Measurements from ENCODE around the gene RBM3.
"Not testable (repeated sequence)": the region's sequence is repeated elsewhere in the genome, so short reads cannot be mapped to it uniquely, and the experiment has no call there.

Gene RBM3

DNA sequence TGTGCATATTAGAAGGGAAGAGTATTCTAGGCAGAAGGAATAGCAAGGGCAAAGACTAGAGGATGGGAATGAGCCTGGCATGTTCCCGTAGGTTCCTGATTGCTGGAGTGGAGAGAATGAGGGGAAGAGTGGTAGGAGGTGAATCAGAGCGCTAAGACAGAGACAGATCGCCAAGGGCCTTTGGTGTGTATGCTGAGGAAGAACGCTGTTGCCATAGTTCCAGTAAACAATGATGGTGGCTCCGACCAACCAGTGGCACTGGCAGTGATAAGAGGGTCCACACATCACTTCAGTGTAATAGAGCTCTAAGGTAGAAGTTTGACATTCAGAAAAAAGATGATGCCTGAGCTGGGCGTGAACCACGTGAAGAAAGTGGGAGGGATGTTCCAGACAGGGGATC, 33.8 kb upstream of the RBM3 start:
- H3K9me2 ChIP-seq (ENCODE audit: low read depth, low read length) = no peaks in the 10 kb centered on the region
- H3K9ac ChIP-seq (ENCODE audit: low read length) = peak overlapping the region; percentile 65
- no peak overlapping the region for H3K27ac ChIP-seq (ENCODE audit: low read depth, low read length, poor library complexity, severe bottlenecking)
- no peak overlapping the region for H2AFZ ChIP-seq (ENCODE audit: low read length)
- peaks cover 17% of the 10 kb centered on the region for H3K4me1 ChIP-seq (ENCODE audit: insufficient read depth, low read length, severe bottlenecking)
- no peaks in the 10 kb centered on the region for H3F3A ChIP-seq (ENCODE audit: insufficient read depth, low read length)
- H3K27me3 ChIP-seq (ENCODE audit: insufficient read depth, low read length) = no peaks in the 10 kb centered on the region
- peak overlapping the region; percentile 68 for H3K4me3 ChIP-seq (ENCODE audit: low read depth, low read length, poor library complexity, severe bottlenecking)
- TF ChIP-seq EZH2 (IDR thresholded peaks at IDR 0.05; ENCODE audit: borderline replicate concordance, low read length) = no peak
- no peaks in the 10 kb centered on the region for H3K79me2 ChIP-seq (ENCODE audit: insufficient read depth, low read length)
- H3K4me2 ChIP-seq (ENCODE audit: low read length) = peak overlapping the region; percentile 88
- H3K9me3 ChIP-seq (ENCODE audit: low read length) = no peaks in the 10 kb centered on the region
- H4K20me1 ChIP-seq (ENCODE audit: insufficient read depth, low read length) = no peaks in the 10 kb centered on the region
- peaks cover 11% of the 10 kb centered on the region; the same call in 1 of the 2 replicates for H3K36me3 ChIP-seq (ENCODE audit: insufficient read depth, low read length)

DNA sequence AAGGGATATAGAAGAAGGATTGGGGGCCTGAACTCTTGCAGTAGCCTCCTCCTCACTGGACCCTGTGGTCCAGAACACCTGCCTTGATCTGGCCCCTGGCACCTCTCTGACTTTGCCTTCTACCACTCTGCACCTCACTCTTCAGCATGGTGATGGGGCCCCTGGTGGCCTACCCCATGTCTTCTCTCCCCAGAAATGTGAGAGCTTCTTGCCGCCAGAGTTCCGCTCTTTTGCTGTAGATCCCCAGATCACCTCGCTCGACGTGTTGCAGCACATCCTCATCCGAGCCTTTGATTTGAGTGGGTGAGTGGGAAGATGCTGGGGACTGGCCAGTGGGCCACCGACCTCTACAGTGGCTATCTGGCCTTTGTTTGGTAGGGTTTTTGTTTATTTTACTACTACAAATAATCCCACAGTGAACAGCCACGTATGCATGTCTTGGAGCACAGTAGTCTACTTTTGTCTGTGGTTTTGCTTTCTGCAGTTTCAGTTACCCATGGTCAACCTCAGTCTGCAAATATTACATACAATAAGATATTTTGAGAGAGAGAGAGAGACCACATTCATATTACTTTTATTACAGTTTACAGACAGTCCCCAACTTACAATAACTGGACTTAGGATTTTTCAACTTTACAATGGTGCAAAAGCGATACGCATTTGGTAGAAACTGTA, 33.0 kb upstream of the RBM3 start:
- Histone ChIP-seq H3K9me3 (ENCODE audit: low read length) (no peaks in the 10 kb centered on the region), H3K36me3 (ENCODE audit: insufficient read depth, low read length) (peaks cover 11% of the 10 kb centered on the region; the same call in 1 of the 2 replicates), H3K9ac (ENCODE audit: low read length) (no peak overlapping the region), H3K27ac (ENCODE audit: low read depth, low read length, poor library complexity, severe bottlenecking) (no peak overlapping the region), H2AFZ (ENCODE audit: low read length) (no peak overlapping the region), H3K9me2 (ENCODE audit: low read depth, low read length) (no peaks in the 10 kb centered on the region), H3K4me2 (ENCODE audit: low read length) (peak overlapping the region; percentile 88; the same call in 1 of the 2 replicates), H4K20me1 (ENCODE audit: insufficient read depth, low read length) (no peaks in the 10 kb centered on the region), H3K79me2 (ENCODE audit: insufficient read depth, low read length) (no peaks in the 10 kb centered on the region), H3K4me1 (ENCODE audit: insufficient read depth, low read length, severe bottlenecking) (peaks cover 17% of the 10 kb centered on the region), H3K27me3 (ENCODE audit: insufficient read depth, low read length) (no peaks in the 10 kb centered on the region), H3K4me3 (ENCODE audit: low read depth, low read length, poor library complexity, severe bottlenecking) (no peak overlapping the region), H3F3A (ENCODE audit: insufficient read depth, low read length) (no peaks in the 10 kb centered on the region)
- no peak for TF ChIP-seq EZH2 (IDR thresholded peaks at IDR 0.05; ENCODE audit: borderline replicate concordance, low read length)
- TF ChIP-seq, protein P1, sequence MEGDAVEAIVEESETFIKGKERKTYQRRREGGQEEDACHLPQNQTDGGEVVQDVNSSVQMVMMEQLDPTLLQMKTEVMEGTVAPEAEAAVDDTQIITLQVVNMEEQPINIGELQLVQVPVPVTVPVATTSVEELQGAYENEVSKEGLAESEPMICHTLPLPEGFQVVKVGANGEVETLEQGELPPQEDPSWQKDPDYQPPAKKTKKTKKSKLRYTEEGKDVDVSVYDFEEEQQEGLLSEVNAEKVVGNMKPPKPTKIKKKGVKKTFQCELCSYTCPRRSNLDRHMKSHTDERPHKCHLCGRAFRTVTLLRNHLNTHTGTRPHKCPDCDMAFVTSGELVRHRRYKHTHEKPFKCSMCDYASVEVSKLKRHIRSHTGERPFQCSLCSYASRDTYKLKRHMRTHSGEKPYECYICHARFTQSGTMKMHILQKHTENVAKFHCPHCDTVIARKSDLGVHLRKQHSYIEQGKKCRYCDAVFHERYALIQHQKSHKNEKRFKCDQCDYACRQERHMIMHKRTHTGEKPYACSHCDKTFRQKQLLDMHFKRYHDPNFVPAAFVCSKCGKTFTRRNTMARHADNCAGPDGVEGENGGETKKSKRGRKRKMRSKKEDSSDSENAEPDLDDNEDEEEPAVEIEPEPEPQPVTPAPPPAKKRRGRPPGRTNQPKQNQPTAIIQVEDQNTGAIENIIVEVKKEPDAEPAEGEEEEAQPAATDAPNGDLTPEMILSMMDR (IDR thresholded peaks at IDR 0.05; ENCODE audit: low read length) = no peak

DNA sequence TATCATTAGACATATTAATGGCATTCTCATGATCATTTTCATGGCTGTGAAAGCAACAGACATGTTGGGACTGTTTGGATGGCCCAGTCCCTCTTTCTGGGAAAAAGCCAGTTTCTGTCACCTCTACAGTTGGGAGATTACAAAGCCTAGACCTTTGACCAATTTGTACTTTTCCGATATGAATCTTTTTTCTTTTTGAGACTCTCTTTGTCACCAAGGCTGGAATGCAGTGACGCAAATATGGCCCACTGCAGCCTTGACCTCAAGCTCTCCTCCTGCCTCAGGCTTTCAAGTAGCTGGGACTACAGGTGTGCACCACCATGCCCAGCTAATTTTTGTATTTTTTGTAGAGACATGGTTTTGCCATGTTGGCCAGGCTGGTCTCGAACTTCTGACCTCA, 25.4 kb upstream of the RBM3 start:
- Histone ChIP-seq H3K4me3 (ENCODE audit: low read depth, low read length, poor library complexity, severe bottlenecking) (no peak overlapping the region), H3K27me3 (ENCODE audit: insufficient read depth, low read length) (no peaks in the 10 kb centered on the region), H3K27ac (ENCODE audit: low read depth, low read length, poor library complexity, severe bottlenecking) (no peak overlapping the region), H3K79me2 (ENCODE audit: insufficient read depth, low read length) (no peaks in the 10 kb centered on the region), H2AFZ (ENCODE audit: low read length) (no peak overlapping the region), H3K4me1 (ENCODE audit: insufficient read depth, low read length, severe bottlenecking) (no peaks in the 10 kb centered on the region), H3K9me2 (ENCODE audit: low read depth, low read length) (no peaks in the 10 kb centered on the region), H4K20me1 (ENCODE audit: insufficient read depth, low read length) (no peaks in the 10 kb centered on the region), H3K9ac (ENCODE audit: low read length) (no peak overlapping the region), H3K36me3 (ENCODE audit: insufficient read depth, low read length) (peaks cover 12% of the 10 kb centered on the region), H3F3A (ENCODE audit: insufficient read depth, low read length) (no peaks in the 10 kb centered on the region), H3K9me3 (ENCODE audit: low read length) (no peaks in the 10 kb centered on the region), H3K4me2 (ENCODE audit: low read length) (no peak overlapping the region)
- TF ChIP-seq EZH2 (IDR thresholded peaks at IDR 0.05; ENCODE audit: borderline replicate concordance, low read length) = no peak
- TF ChIP-seq, protein P1 (IDR thresholded peaks at IDR 0.05; ENCODE audit: low read length) = no peak

DNA sequence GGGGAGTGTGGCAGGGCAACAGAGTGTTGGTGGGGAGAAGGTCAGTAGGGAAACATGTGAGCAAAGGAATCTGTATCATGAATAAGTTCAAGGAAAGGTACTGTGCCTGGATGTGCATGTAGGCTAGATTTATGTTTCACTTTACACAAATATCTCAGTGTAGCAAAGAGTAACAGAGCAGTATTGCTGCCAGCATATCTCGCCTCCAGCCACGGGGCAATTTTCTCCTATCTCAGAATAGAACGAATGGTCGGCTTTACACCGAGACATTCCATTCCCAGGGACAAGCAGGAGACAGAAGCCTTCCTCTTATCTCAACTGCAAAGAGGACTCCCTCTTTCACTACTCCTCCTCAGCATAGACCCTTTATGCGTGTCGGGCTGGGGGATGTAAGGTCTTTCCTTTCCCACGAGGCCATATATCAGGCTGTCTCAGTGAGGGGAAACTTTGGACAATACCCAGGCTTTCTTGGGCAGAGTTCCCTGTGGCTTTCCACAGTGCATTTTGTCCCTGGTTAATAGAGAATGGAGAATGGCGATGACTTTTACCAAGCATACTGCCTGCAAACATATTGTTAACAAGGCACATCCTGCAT, 18.5 kb upstream of the RBM3 start:
- not testable (repeated sequence) for H3K4me3 ChIP-seq (ENCODE audit: low read depth, low read length, poor library complexity, severe bottlenecking); H3K79me2 ChIP-seq (ENCODE audit: insufficient read depth, low read length)

More for the DNA sequence above, 18.5 kb upstream of the RBM3 start:
- peaks cover 24% of the 10 kb centered on the region for H3K36me3 ChIP-seq (ENCODE audit: insufficient read depth, low read length)
- H3K4me2 ChIP-seq (ENCODE audit: low read length); H3K9me3 ChIP-seq (ENCODE audit: low read length); H4K20me1 ChIP-seq (ENCODE audit: insufficient read depth, low read length); H3K27me3 ChIP-seq (ENCODE audit: insufficient read depth, low read length); H2AFZ ChIP-seq (ENCODE audit: low read length); H3K9ac ChIP-seq (ENCODE audit: low read length); H3F3A ChIP-seq (ENCODE audit: insufficient read depth, low read length); H3K9me2 ChIP-seq (ENCODE audit: low read depth, low read length); H3K4me1 ChIP-seq (ENCODE audit: insufficient read depth, low read length, severe bottlenecking); H3K27ac ChIP-seq (ENCODE audit: low read depth, low read length, poor library complexity, severe bottlenecking): not testable (repeated sequence)

Data from OCI-LY1 (cell line).